Astrocyte (in vitro differentiated cells and primary cell): Measurements from ENCODE around the gene HTR4.

ENCODE experiments used
- CTCF ChIP-seq: IDR thresholded peaks from 2 replicates; pipeline ENCODE4 v1.5.1; 2011; ENCODE audit warnings: low read depth, mild to moderate bottlenecking, inconsistent platforms, low read length, moderate library complexity; ENCODE audit not compliant: insufficient read depth
- EZH2 ChIP-seq: IDR thresholded peaks from 2 replicates; pipeline ENCODE4 v1.6.1; 2012; ENCODE audit warnings: mild to moderate bottlenecking, low read length, inconsistent platforms; ENCODE audit not compliant: insufficient read depth

- TF ChIP-seq CTCF (no peak), EZH2 (no peak)
Observed at GRCh38 chr5:148585988-148586387, 68.3 kb downstream of the HTR4 start.
